ENCODE data around the gene PRDM10. TPM values are rescaled to one million over a fixed set of nuclear protein-coding genes. Genes with fewer than 3 reads are reported as not detected.

Gene PRDM10
- total RNA-seq, 4 donors from 2014 or later = 6.6 to 12.0 (median 7.4) TPM

DNA sequence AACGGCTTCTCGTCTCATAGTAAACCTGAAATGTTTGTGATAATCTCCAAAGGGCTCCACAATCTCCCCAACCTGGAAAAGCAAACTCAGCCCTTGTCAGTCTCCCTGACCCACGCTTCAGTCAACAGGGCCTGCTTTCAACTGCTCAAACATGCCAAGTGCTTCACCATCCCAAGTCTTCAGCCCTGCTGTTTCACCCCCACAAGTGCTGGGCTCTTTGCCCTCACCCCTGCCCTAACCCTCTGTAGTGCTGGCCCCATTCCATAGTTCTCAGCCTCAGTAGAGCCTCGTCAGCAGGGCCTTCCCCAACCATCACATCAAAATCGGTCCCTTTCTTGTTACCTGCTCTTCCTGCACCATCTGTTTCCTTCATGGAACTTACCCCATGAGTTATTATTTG, 63.9 kb downstream of the PRDM10 start:
- no peak for TF ChIP-seq EP300 (IDR thresholded peaks at IDR 0.05)
- no peak for TF ChIP-seq POLR2A (IDR thresholded peaks at IDR 0.05)
- TF ChIP-seq POLR2AphosphoS5 (IDR thresholded peaks at IDR 0.05) = no peak
- TF ChIP-seq, protein P1, sequence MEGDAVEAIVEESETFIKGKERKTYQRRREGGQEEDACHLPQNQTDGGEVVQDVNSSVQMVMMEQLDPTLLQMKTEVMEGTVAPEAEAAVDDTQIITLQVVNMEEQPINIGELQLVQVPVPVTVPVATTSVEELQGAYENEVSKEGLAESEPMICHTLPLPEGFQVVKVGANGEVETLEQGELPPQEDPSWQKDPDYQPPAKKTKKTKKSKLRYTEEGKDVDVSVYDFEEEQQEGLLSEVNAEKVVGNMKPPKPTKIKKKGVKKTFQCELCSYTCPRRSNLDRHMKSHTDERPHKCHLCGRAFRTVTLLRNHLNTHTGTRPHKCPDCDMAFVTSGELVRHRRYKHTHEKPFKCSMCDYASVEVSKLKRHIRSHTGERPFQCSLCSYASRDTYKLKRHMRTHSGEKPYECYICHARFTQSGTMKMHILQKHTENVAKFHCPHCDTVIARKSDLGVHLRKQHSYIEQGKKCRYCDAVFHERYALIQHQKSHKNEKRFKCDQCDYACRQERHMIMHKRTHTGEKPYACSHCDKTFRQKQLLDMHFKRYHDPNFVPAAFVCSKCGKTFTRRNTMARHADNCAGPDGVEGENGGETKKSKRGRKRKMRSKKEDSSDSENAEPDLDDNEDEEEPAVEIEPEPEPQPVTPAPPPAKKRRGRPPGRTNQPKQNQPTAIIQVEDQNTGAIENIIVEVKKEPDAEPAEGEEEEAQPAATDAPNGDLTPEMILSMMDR (IDR thresholded peaks at IDR 0.05) = no peak
- ATAC-seq = no peak
- Histone ChIP-seq H3K27ac (no peak overlapping the region), H3K4me1 (no peaks in the 10 kb centered on the region), H3K36me3 (peaks cover 0 to 45% of the 10 kb centered on the region in 2 donors), H3K4me3 (no peak overlapping the region), H3K9me3 (no peaks in the 10 kb centered on the region), H3K27me3 (no peaks in the 10 kb centered on the region)
- WGBS, 2 donors (ENCODE audit: low coverage in 1 of 2) = 83 to 99% methylated on average over 2 to 5 of the region's 5 CpGs

DNA sequence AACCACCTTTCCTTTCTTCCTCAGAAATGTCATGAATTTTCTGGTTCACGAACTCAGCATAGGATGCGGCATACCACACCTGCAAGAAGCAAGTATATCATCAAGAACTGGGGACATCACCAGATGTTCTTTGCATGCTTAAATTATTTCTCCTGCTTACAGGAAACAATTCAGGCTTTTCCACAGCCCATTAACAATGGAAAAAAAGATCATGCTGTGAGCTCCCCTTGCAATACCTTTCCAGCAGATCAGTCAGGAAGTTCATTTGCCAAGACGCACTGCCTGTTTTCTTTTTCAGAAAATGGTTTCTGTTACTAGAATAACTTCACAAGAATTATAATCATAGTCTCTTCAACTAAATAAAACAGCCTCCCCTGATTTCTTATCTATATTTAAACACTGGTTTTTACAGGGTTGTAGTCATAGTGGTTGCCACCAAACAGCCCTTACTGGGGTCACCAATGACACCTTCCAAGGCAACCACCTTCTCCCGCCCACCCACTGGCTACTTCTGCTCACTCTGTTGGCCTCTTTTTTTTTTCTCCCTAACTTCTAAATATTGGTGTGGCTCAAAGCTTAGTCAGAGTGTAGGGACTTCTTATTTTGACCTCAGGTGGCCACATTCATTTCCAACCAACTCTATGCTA, 64.9 kb downstream of the PRDM10 start:
- no peak for ATAC-seq
- Histone ChIP-seq H3K9me3 (no peaks in the 10 kb centered on the region), H3K4me1 (no peaks in the 10 kb centered on the region), H3K4me3 (no peak overlapping the region), H3K27ac (no peak overlapping the region), H3K36me3 (peaks cover 0 to 39% of the 10 kb centered on the region in 2 donors), H3K27me3 (no peaks in the 10 kb centered on the region)
- WGBS, 2 donors (ENCODE audit: low coverage in 1 of 2) = 78 to 91% methylated on average over 4 of the region's 4 CpGs
- TF ChIP-seq EP300 (IDR thresholded peaks at IDR 0.05) = no peak
- no peak for TF ChIP-seq POLR2AphosphoS5 (IDR thresholded peaks at IDR 0.05)

DNA sequence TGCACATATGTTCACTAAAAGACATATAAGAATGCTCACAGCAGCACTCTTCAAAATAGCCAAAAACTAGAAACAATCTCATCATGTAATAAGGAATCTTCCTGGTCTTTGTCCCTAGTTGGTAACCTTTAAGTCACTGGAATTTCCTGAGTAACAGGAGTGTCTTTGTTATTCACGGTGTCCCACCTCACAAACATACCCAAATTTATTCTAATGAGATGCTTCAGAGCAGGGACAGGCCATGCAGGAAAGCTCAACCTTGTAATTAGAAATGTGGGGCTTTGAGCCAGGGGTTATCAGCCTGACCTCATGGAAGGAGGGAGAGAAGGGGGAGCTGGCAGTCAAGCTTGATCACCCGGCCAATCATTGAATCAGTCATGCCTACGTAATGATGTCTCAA, 66.9 kb downstream of the PRDM10 start:
- no peak overlapping the region for H3K27ac ChIP-seq
- WGBS, 2 donors (ENCODE audit: low coverage in 1 of 2) = 30 to 100% methylated on average over 1 to 2 of the region's 3 CpGs
- H3K9me3 ChIP-seq = no peaks in the 10 kb centered on the region
- H3K4me1 ChIP-seq = no peaks in the 10 kb centered on the region
- H3K4me3 ChIP-seq = no peak overlapping the region
- TF ChIP-seq POLR2A (IDR thresholded peaks at IDR 0.05) = no peak
- no peak for TF ChIP-seq POLR2AphosphoS5 (IDR thresholded peaks at IDR 0.05)
- no peak for TF ChIP-seq EP300 (IDR thresholded peaks at IDR 0.05)
- TF ChIP-seq, protein P1 (IDR thresholded peaks at IDR 0.05) = no peak
- ATAC-seq = no peak
- H3K27me3 ChIP-seq = no peaks in the 10 kb centered on the region
- H3K36me3 ChIP-seq = peaks cover 0 to 34% of the 10 kb centered on the region in 2 donors

DNA sequence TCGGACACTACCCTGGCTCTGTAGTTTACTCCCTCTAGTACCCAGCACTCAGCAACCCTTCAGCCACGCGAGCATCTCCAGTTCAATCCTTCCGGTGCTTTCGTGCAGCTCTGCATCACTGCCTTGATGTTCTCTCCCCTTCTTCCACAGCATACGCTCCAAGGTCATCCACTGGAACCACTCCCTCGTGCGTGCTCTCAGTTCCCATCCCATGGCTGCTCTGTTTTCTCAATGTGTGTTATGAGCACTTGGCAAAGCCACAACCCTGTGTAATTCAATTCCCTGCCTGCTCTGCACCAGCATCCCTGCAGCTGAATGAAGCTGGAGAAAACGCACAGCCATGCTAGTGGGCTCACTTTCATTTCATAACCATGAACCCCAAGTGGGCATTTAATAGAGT, 68.7 kb downstream of the PRDM10 start:
- Histone ChIP-seq H3K27ac (no peak overlapping the region), H3K9me3 (no peaks in the 10 kb centered on the region), H3K27me3 (no peaks in the 10 kb centered on the region), H3K36me3 (peaks cover 0 to 47% of the 10 kb centered on the region in 2 donors), H3K4me3 (no peak overlapping the region), H3K4me1 (no peaks in the 10 kb centered on the region)
- WGBS, 2 donors (ENCODE audit: low coverage in 1 of 2) = 90 to 99% methylated on average over 9 of the region's 9 CpGs
- no peak for TF ChIP-seq EP300 (IDR thresholded peaks at IDR 0.05)
- TF ChIP-seq POLR2A (IDR thresholded peaks at IDR 0.05) = no peak
- no peak for TF ChIP-seq POLR2AphosphoS5 (IDR thresholded peaks at IDR 0.05)
- TF ChIP-seq, protein P1 (IDR thresholded peaks at IDR 0.05) = no peak
- no peak for ATAC-seq

DNA sequence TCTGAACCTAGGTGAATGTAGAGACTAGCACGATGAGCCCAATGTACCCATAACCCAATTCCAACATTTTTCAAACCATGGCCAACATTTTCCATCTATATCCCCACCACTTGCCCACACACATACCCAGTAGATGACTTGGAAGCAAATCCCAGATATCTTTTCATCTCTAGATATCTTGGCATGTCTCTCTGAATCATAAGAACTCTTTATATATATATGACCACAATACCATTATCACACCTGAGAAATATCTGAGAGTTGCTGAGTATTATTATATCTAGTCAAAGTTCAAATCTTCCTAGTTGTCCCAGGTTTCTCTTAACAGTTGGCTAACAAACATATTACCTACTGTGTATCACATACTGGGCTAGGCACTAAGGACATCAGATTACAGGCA, 69.4 kb downstream of the PRDM10 start:
- Histone ChIP-seq H3K27ac (no peak overlapping the region), H3K27me3 (no peaks in the 10 kb centered on the region), H3K4me3 (no peak overlapping the region), H3K36me3 (peaks cover 0 to 42% of the 10 kb centered on the region in 2 donors), H3K4me1 (no peaks in the 10 kb centered on the region), H3K9me3 (no peaks in the 10 kb centered on the region)
- TF ChIP-seq POLR2A (IDR thresholded peaks at IDR 0.05) (no peak), POLR2AphosphoS5 (IDR thresholded peaks at IDR 0.05) (no peak), EP300 (IDR thresholded peaks at IDR 0.05) (no peak)
- TF ChIP-seq, protein P1 (IDR thresholded peaks at IDR 0.05) = no peak
- no peak for ATAC-seq
- 100% methylated on average over 1 of the region's 1 CpG for WGBS, 2 donors (ENCODE audit: low coverage in 1 of 2)

All from gastroesophageal sphincter (tissue), 4 donors.